GM19455 (cell line): ENCODE data around the gene EMB.
"Not testable (repeated sequence)": the region's sequence is repeated elsewhere in the genome, so short reads cannot be mapped to it uniquely, and the experiment has no call there.

ENCODE experiments used
- ATAC-seq: cut with Tn5 transposase; IDR thresholded peaks from one replicate; pipeline ENCODE4 v1.9.1; 2021; ENCODE audit not compliant: unreplicated experiment

EMB gene

GRCh38 chr5:50440651-50441492 is at the start of gene EMB:
Gene EMB, minus strand, starts transcription at chr5:50441288. Its CDS starts 137 bp downstream, at chr5:50441151.
- ATAC-seq = peak; percentile 71

- ATAC-seq = not testable (repeated sequence)
Observed at GRCh38 chr5:50489491-50489890, 48.4 kb upstream of the EMB start.

GRCh38 chr5:50478790-50479189 is 37.7 kb upstream of the EMB start:
- not testable (repeated sequence) for ATAC-seq

GRCh38 chr5:50476549-50476948 is 35.5 kb upstream of the EMB start:
- ATAC-seq = peak; percentile 97

GRCh38 chr5:50465015-50465414 is 23.9 kb upstream of the EMB start:
- ATAC-seq = not testable (repeated sequence)

GRCh38 chr5:50463726-50464125 is 22.6 kb upstream of the EMB start:
- no peak for ATAC-seq

GRCh38 chr5:50463047-50463446 is 22.0 kb upstream of the EMB start:
- no peak for ATAC-seq

- ATAC-seq = not testable (repeated sequence)
Observed at GRCh38 chr5:50462579-50462978, 21.5 kb upstream of the EMB start.

GRCh38 chr5:50458372-50458771 is 17.3 kb upstream of the EMB start:
- ATAC-seq = not testable (repeated sequence)

- not testable (repeated sequence) for ATAC-seq
Observed at GRCh38 chr5:50449241-50449640, 8.2 kb upstream of the EMB start.

GRCh38 chr5:50447941-50448340 is 6.9 kb upstream of the EMB start:
- ATAC-seq = no peak

GRCh38 chr5:50447228-50447627 is 6.1 kb upstream of the EMB start:
- ATAC-seq = no peak

- peak; percentile 72 for ATAC-seq
Observed at GRCh38 chr5:50445296-50445949, 4.3 kb upstream of the EMB start.

GRCh38 chr5:50442559-50443539 is 1.8 kb upstream of the EMB start:
- ATAC-seq = not testable (repeated sequence)

- peak; percentile 1 for ATAC-seq
Observed at GRCh38 chr5:50441493-50441955, 436 bp upstream of the EMB start.

GRCh38 chr5:50439221-50439620 is 1.9 kb downstream of the EMB start:
- no peak for ATAC-seq

- ATAC-seq = not testable (repeated sequence)
Observed at GRCh38 chr5:50438060-50438459, 3.0 kb downstream of the EMB start.

- no peak for ATAC-seq
Observed at GRCh38 chr5:50435168-50435567, 5.9 kb downstream of the EMB start.

GRCh38 chr5:50431133-50431904 is 9.8 kb downstream of the EMB start:
- ATAC-seq = not testable (repeated sequence)
